Gastrocnemius medialis (tissue), 4 donors: ENCODE data around the gene KCNF1. TPM values are rescaled to one million over a fixed set of nuclear protein-coding genes. Genes with fewer than 3 reads are reported as not detected.

Experiments used
- ATAC-seq, 2 donors: fragments of 150-250 bp; one replicate each; pipeline ENCODE4 v1.9.1; 2016
- DNase-seq, 2 donors: peaks; one replicate each; pipeline ENCODE4 v3.0.0-alpha.2; 2019
- H3K27ac ChIP-seq, 4 donors: fragments of 200-600 bp; sonication (generic); 1 replicate in 1 of 4; 2 replicates in 3 of 4; pipeline ENCODE4 v1.5.1; 2016 to 2018; ENCODE audit warnings: mild to moderate bottlenecking in 2 of 4, moderate library complexity in 1 of 4
- H3K27me3 ChIP-seq, 3 donors: fragments of 200-600 bp; sonication (generic) in 2 of 3; 1 replicate in 1 of 3; 2 replicates in 2 of 3; pipeline versions ENCODE4 v1.5.1 to v1.6.0; 2016 to 2019; ENCODE audit warnings: mild to moderate bottlenecking in 1 of 3, moderate library complexity in 1 of 3
- H3K36me3 ChIP-seq, 2 donors: fragments of 200-600 bp; sonication (generic) in 1 of 2; one replicate each; pipeline ENCODE4 v1.5.1; 2017 to 2018
- H3K4me1 ChIP-seq, 2 donors: fragments of 200-600 bp; sonication (generic) in 1 of 2; one replicate each; pipeline ENCODE4 v1.5.1; 2016 to 2017; ENCODE audit warnings: mild to moderate bottlenecking in 2 of 2
- H3K4me3 ChIP-seq, 4 donors: fragments of 200-600 bp; sonication (generic) in 3 of 4; 1 replicate in 1 of 4; 2 replicates in 3 of 4; pipeline ENCODE4 v1.5.1; 2016 to 2019; ENCODE audit warnings: mild to moderate bottlenecking in 2 of 4
- H3K9me3 ChIP-seq, 3 donors: fragments of 200-600 bp; sonication (generic) in 2 of 3; 1 replicate in 1 of 3; 2 replicates in 2 of 3; pipeline ENCODE4 v1.5.1; 2016 to 2019
- POLR2A ChIP-seq, 2 donors: fragments of 450-650 bp; IDR thresholded peaks; one replicate each; pipeline ENCODE4 v1.6.1; 2017; ENCODE audit warnings: antibody characterized with exemption in 2 of 2, mild to moderate bottlenecking in 2 of 2, moderate library complexity in 2 of 2
- in situ Hi-C, 4 donors: fragments of 200-750 bp; cut with MboI; loops; one replicate each; pipeline versions ENCODE4 v1.15.0 to v1.8.0; 2017; ENCODE audit warnings: low sequenced_read_pairs in 4 of 4
- intact Hi-C: fragments of 100-400 bp; cut with DNase I; formaldehyde crosslinking; loops from one replicate; pipeline ENCODE4 v1.15.1; 2023; ENCODE audit warnings: low total_unique reads
- total RNA-seq, 4 donors: library from RNA; depleted of rRNA; stranded (reverse); fragments of >200 nt; gene quantifications; one replicate each; pipeline versions ENCODE4 v1.1.0 to v1.2.3, GENCODE V29; 2016
- TF ChIP-seq, protein P1 (sequence below), 5 experiments: fragments of 450-650 bp in 3 of 5; fragments of 200-600 bp in 2 of 5; sonication (generic) in 2 of 5; IDR thresholded peaks in 4 of 5; conservative IDR thresholded peaks in 1 of 5; 1 replicate in 4 of 5; 2 replicates in 1 of 5; pipeline ENCODE4 v1.5.1; 2016 to 2019; ENCODE audit warnings: antibody characterized with exemption in 5 of 5, mild to moderate bottlenecking in 3 of 5, moderate library complexity in 3 of 5

Gene KCNF1
- total RNA-seq: not detected

DNA sequence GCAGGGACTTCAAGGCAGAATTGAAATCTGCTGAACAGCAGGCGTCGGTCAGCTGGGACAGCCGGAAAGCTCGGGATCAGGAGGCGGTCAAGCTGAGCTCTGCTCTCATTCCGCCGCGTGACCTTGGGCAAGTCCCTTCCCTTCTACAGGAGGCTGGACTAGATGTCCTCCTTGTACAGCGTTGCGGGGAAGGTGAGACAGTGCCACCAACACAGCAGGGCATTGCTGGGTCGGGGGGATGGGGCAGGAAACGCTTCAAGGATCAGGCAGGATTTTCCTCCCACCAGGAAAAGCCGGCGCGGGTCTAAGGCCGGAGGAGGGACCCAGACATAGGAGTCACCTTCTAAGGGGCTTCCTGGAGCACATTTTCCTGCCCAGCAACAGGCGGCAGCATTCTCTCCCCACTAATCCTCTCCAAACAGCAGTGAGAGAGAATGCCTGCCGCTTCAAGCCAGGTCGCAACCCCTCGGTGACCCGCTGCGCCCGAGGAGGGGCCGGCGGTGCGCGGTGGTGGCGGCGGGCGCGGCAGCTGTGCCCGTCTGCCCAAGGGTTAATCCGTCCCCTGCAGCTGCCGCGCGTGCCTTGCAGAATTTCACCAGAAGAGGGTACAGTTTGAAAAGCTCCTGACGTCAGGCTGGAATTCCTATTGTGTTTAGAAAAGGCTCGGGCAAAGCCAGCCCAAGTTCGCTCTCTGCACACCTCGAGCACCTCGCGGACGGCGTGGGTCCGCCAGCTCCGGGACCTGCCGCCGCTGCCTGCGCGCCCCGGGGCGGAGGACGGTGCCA is at the start of gene KCNF1:
KCNF1 (plus strand) TSS at position 644 of the 785 bp plus-strand sequence. CDS start 493 bp downstream, outside the sequence.
- Histone ChIP-seq H3K4me3 (peak within 1 kb of the TSS in 3 of 4 donors; percentile 10 to 38 (median 28)), H3K27ac (no peak within 1 kb of the TSS), H3K27me3 (peaks cover 24 to 29% (median 26%) of the 10 kb centered on the region in 3 donors), H3K36me3 (no peaks in the 10 kb centered on the region), H3K4me1 (no peaks in the 10 kb centered on the region), H3K9me3 (no peaks in the 10 kb centered on the region)
- no peak for TF ChIP-seq POLR2A (IDR thresholded peaks at IDR 0.05)
- TF ChIP-seq, protein P1, sequence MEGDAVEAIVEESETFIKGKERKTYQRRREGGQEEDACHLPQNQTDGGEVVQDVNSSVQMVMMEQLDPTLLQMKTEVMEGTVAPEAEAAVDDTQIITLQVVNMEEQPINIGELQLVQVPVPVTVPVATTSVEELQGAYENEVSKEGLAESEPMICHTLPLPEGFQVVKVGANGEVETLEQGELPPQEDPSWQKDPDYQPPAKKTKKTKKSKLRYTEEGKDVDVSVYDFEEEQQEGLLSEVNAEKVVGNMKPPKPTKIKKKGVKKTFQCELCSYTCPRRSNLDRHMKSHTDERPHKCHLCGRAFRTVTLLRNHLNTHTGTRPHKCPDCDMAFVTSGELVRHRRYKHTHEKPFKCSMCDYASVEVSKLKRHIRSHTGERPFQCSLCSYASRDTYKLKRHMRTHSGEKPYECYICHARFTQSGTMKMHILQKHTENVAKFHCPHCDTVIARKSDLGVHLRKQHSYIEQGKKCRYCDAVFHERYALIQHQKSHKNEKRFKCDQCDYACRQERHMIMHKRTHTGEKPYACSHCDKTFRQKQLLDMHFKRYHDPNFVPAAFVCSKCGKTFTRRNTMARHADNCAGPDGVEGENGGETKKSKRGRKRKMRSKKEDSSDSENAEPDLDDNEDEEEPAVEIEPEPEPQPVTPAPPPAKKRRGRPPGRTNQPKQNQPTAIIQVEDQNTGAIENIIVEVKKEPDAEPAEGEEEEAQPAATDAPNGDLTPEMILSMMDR (IDR thresholded peaks at IDR 0.05 in 4 of 5, conservative IDR thresholded peaks at IDR 0.05 in 1 of 5): no peak
- intact Hi-C loops: loop anchor here (5.0 kb wide), 1 partner anchor 74 kb away; no protein-coding TSS in a partner anchor
- ATAC-seq (no peak), DNase-seq (no peak)
- in situ Hi-C loops: no loop called here

GRCh38 chr2:10862330-10862729 is 49.4 kb upstream of the KCNF1 start:
- TF ChIP-seq POLR2A (IDR thresholded peaks at IDR 0.05): no peak
- no peaks in the 10 kb centered on the region for H3K9me3 ChIP-seq
- no peak overlapping the region for H3K27ac ChIP-seq
- H3K27me3 ChIP-seq: no peaks in the 10 kb centered on the region
- H3K4me1 ChIP-seq: peaks cover 7 to 26% of the 10 kb centered on the region in 2 donors
- no peaks in the 10 kb centered on the region for H3K36me3 ChIP-seq
- H3K4me3 ChIP-seq: no peak overlapping the region
- intact Hi-C loops (no loop called here), in situ Hi-C loops (no loop called here)
- DNase-seq (no peak), ATAC-seq (no peak)

GRCh38 chr2:10863047-10863446 is 48.7 kb upstream of the KCNF1 start:
- intact Hi-C loops (no loop called here), in situ Hi-C loops (no loop called here)
- ATAC-seq (no peak), DNase-seq (peak in 1 of 2 donors; percentile 21)
- no peak overlapping the region for H3K4me3 ChIP-seq
- no peaks in the 10 kb centered on the region for H3K9me3 ChIP-seq
- H3K27ac ChIP-seq: no peak overlapping the region
- no peak for TF ChIP-seq POLR2A (IDR thresholded peaks at IDR 0.05)
- TF ChIP-seq, protein P1 (IDR thresholded peaks at IDR 0.05 in 4 of 5, conservative IDR thresholded peaks at IDR 0.05 in 1 of 5): no peak
- H3K27me3 ChIP-seq: no peaks in the 10 kb centered on the region
- H3K36me3 ChIP-seq: no peaks in the 10 kb centered on the region
- H3K4me1 ChIP-seq: peaks cover 8 to 25% of the 10 kb centered on the region in 2 donors

DNA sequence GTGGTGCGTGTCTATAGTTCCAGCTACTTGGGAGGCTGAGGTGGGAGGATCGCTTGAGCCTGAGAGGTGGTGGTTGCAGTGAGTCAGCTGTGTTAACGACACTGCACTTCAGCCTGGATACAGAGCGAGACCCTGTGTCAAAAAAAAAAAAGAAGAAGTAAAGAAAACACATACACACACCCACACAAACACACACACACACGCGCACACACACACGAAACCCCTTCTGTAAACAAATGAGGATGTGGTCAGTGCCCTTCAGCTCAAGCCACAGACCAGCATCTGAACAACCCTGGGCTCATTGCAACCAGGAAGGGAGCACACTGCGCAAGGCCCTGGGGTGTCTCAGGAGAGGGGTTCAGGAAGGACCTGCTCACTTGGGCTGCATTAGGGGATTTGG is 47.9 kb upstream of the KCNF1 start:
- H3K9me3 ChIP-seq: no peaks in the 10 kb centered on the region
- intact Hi-C loops: loop anchor here (2.0 kb wide), 1 partner anchor 17 kb away; no protein-coding TSS in a partner anchor
- in situ Hi-C loops: no loop called here
- no peak for ATAC-seq
- H3K4me3 ChIP-seq: no peak overlapping the region
- peaks cover 16 to 19% of the 10 kb centered on the region in 2 donors for H3K4me1 ChIP-seq
- no peak for DNase-seq
- no peaks in the 10 kb centered on the region for H3K36me3 ChIP-seq
- no peak for TF ChIP-seq POLR2A (IDR thresholded peaks at IDR 0.05)
- TF ChIP-seq, protein P1 (IDR thresholded peaks at IDR 0.05 in 4 of 5, conservative IDR thresholded peaks at IDR 0.05 in 1 of 5): no peak
- H3K27ac ChIP-seq: no peak overlapping the region
- H3K27me3 ChIP-seq: no peaks in the 10 kb centered on the region

DNA sequence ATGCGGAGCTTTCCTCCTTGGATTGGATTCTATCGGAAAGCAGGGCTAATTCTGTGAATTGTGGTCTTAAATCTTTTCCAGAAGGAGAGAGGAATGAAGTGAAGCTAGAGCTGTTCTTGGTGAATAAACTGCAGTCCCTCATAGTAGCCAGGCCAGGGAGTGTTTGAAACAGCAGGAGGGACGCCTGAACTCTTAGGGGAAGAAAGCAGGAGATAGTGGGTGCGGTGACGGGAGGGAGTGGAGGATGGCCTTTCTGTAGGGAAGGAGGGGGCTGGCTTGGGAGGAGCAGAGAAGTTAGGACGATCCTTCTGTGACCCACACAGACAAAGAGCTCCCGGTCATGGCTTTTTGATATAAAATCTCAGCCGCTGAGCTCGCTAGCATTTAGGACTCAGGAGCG is 47.5 kb upstream of the KCNF1 start:
- Histone ChIP-seq H3K27me3 (no peaks in the 10 kb centered on the region), H3K4me3 (no peak overlapping the region), H3K4me1 (peaks cover 20 to 23% of the 10 kb centered on the region in 2 donors), H3K27ac (no peak overlapping the region), H3K36me3 (no peaks in the 10 kb centered on the region), H3K9me3 (no peaks in the 10 kb centered on the region)
- DNase-seq (no peak), ATAC-seq (no peak)
- intact Hi-C loops (loop anchor here (2.0 kb wide), 1 partner anchor 17 kb away; no protein-coding TSS in a partner anchor), in situ Hi-C loops (no loop called here)
- TF ChIP-seq POLR2A (IDR thresholded peaks at IDR 0.05): no peak
